Stimulated activated CD8-positive, alpha-beta memory T cell treated with anti-CD3 and anti-CD28 coated beads, Interleukin-15, amount 100 ng/mL, for 24 hours (primary cell): ENCODE measurements around the gene TRMT2A.

Experiments used
- DNase-seq: peaks from one replicate; pipeline ENCODE4 v3.0.0-alpha.2; 2020; ENCODE audit warnings: low read depth

Gene TRMT2A

DNA sequence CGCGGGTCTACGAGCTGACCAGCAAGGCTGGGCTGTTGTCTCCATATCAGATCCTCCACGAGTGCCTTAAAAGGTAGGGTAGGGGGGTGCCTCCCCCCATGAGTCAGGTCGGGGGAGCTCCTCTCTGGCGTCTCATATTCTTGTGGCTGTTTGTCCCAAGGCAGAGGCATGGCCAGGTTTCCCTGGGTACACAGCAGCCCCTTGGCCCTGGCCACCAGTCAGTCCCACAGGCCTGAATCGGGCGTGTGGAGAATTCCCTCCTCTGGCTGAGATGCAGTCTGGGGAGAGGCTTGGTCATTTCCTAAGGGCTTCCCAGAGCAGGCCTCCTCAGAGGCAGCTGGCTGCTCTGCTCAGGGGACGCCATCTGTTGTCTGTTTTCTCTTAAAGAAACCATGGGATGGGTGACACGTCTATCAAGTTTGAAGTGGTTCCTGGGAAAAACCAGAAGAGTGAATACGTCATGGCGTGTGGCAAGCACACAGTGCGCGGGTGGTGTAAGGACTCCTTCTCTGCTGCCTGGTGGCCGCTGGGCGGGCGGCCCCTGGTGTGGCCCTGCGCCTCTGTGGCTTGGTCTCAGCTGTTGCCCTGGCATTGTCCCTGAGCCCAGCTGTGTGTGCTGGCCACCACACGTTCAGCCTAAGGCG is 10.7 kb downstream of the TRMT2A start:
- DNase-seq, result no peak

GRCh38 chr22:20105456-20106204 is 11.4 kb downstream of the TRMT2A start:
- no peak for DNase-seq

GRCh38 chr22:20102203-20102780 is 14.7 kb downstream of the TRMT2A start:
- no peak for DNase-seq

DNA sequence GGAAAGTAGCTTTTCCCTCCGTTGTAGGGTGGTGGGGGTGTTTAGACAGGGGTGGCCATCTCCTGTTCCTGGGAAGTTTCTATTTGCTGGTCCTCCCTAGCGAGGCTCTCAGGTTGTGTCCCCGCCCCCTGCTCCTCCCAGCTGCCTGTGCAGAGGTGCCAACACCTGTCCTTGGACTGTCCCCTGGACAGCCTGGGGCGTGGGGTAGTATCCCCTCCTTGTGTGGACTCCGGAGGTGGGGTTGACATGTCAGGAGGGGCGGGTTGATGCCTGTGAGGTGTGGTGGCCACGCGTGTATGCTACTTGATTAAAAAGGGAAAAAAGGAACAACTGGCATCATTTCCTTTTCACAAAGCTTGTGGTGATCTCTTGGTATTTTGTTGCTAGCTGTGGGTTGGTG is 15.4 kb downstream of the TRMT2A start:
- DNase-seq, result no peak

DNA sequence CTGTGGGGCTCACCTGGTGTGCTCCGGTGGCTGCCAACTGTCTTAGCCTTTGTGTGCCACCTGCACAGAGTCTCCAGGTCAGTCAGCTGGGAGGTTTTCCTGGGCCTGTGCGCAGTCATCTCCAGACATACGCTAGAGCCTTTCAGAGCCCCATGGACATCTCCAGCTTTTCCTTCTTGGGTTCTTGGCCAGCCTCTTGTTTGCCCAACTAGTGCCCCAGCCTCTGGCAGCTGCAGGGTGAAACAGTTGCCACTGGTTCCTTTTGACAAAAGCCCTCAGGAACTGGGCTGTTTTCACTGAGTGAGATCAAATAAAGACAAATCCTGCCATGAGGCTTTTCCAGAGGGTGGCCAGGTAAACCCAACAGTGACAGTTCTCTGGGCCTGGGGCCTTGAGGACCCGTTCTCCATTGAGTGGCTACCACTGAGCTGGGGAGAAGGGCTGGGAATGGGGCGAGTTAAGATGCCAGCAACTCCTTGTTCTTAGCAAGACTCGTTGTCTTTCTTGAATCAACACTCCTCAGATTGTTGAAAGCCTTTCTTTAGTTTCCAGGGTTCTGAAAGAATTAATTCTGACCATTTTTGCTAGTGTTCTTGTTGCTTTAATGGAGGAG is 17.8 kb downstream of the TRMT2A start:
- no peak for DNase-seq

DNA sequence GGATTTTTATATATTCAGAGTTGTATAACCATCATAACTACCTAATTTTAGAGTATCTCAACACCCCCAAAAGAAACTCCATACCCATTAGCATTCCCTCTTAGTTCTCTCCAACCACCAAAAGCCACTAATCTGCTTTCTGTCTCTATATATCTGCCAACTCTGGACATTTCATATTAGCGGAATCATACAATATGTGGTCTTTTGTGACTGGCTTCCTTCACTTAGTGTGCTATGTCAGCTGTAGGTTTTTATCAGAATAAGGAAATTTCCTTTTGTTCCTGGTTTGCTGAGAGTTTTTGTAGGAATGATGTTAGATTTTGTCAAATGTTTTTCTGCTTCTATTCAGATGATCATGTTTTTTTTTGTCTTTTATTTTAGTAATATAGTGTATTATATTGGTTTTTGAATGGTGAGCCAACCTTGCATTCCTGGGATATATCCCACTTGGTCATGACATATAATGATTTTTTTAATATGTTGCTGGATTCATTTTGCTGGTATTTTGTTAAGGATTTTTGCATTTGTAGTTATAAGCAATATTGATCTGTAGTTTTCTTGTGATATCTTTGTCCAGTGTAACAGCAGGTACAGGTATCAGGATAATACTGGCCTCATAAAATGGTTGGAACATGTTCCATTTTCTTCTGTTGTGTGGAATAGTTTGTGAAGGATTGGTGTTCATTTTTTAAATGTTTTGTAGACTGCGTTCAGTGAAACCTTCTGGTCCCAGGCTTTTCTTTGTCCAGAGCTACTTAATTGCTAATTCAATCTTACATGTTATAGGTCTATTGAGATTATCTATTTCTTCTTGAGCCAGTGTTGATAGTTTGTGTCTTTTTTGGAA is 20.2 kb downstream of the TRMT2A start:
- no peak for DNase-seq

- DNase-seq, result no peak
These were observed 21.5 kb downstream of the TRMT2A start for GRCh38 chr22:20095521-20095920.

DNA sequence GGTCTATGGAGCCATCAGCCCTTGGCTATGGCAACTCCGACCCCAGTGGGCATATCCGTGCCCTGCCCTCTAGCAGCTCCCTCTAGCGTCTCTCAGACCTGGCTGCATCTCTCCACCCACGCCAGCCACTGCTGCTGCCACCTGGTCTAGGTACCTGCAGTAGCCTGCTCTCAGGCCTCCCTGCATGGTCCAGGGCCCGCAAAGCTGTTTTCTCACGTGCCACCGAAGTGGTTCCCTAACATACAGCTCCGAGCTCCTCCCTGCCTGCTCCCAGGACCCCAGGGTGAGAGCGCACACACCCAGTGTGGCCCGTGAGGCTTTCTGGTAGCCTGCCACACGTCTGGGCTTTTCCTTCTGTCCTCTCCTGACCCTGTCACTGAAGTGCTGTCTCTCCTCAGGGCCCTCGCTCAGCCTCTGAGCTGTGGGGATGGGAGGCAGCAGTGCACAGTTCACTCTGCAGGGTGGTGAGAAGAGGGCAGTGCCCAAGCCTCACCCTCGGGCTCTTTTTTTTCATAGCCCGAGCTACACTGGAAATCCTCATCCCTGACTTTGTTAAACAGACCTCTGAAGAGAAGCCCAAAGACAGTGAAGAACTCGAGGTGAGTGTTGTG is 22.7 kb downstream of the TRMT2A start:
- no peak for DNase-seq

GRCh38 chr22:20093418-20094196 is 23.4 kb downstream of the TRMT2A start:
- DNase-seq, result no peak

DNA sequence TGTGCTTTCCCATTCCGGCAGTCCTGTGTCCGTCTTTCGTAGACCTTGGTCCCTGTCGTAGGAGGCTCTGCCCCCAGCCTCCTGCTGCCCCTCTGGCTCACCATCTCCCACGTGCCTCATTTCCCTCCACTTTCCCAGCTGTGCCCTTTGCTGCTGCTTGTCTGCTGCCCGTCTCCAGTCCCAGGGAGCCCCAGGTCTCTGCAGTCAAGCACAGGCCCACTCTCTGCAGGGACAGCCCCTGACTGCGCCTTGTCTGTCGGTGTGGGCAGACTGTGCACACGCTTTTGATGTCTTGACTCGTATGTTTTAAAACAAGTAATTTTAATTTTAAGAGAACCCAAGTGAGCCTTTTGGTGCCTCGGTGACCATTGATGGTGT is 24.6 kb downstream of the TRMT2A start:
- DNase-seq, result no peak

DNA sequence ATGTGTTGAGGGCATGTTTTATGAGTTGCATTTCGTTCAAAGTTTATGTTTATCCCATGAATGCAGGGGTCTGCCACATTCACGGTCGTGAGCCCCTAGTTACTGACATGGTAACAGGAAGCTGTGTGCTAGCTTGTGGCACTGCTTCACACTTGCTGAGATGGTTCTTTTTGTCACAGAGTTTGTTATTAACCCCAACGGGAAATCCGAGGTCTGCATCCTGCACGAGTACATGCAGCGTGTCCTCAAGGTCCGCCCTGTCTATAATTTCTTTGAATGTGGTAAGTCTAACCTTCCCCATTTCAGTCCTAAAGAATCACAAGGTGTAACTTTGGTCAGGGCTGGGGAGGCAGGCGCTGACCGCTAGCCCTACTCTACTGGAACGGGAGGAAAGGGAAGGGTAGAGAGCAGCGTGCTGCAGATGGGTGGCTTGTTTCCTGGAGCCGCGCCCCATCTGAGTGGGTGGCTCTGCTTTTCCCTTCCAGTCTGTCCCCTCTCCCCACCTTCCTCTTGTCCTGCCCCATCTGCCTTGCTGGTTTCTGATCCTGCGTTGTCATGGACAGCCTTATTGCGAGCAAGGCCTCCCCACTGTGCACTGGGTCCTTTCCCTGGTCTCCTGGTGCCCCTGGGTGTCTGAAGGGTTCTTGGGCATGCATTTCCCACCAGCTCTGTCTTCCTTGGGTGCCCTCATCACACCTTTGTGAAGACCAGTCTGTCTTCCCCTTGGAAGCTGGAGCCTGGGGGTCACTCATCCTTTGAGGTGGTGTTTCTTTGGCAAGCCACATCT is 25.1 kb downstream of the TRMT2A start:
- DNase-seq, result no peak

GRCh38 chr22:20090730-20091240 is 26.2 kb downstream of the TRMT2A start:
- no peak for DNase-seq

DNA sequence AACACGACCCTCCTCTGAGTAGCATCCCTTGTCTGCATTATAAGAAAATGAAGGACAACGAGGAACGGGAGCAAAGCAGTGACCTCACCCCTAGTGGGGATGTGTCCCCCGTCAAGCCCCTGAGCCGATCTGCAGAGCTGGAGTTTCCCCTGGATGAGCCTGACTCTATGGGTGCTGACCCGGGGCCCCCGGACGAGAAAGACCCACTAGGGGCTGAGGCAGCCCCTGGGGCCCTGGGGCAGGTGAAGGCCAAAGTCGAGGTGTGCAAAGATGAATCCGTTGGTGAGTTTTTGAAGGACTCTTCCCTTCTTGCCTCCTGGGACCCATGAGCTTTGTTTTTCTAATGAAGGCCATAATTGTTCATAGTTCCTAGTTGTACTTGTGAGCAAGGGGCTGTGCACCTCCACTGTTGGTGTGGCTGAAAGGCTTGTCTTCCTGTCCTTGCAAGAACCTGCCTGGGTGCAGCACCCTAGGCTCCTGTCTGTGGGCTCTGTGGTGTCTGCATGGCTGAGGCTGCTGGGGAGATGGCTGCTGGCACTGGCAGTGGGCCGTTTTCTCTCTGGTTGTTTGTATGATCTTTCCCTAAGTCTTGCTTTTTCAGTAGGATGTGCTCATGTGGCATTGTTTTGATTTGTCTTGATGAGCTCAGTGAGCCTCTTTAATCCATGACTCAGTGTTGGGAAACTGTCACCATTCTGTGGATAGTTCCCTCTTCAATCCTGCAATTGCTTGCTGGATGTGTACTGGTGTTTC is 26.9 kb downstream of the TRMT2A start:
- DNase-seq, result no peak

GRCh38 chr22:20089226-20089976 is 27.6 kb downstream of the TRMT2A start:
- DNase-seq, result no peak

DNA sequence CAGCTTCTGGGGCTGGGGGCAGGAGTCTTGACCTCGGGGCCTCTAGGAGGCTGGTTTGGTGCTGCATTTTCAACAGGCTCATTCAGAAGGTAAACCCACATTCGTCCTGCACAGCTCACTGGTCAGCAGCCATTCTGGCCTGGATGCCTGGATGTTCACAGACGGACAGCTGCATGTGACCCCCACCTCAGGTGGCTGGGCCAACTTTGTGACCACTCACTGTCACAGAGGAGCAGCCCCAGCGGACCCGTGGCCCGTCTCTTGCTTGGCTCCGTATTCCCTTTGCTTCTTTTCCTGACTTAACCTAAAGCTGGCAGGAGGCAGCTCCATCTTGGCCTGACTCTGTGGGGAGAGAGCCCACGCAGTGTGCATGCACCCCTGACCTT is 28.8 kb downstream of the TRMT2A start:
- DNase-seq, result no peak

DNA sequence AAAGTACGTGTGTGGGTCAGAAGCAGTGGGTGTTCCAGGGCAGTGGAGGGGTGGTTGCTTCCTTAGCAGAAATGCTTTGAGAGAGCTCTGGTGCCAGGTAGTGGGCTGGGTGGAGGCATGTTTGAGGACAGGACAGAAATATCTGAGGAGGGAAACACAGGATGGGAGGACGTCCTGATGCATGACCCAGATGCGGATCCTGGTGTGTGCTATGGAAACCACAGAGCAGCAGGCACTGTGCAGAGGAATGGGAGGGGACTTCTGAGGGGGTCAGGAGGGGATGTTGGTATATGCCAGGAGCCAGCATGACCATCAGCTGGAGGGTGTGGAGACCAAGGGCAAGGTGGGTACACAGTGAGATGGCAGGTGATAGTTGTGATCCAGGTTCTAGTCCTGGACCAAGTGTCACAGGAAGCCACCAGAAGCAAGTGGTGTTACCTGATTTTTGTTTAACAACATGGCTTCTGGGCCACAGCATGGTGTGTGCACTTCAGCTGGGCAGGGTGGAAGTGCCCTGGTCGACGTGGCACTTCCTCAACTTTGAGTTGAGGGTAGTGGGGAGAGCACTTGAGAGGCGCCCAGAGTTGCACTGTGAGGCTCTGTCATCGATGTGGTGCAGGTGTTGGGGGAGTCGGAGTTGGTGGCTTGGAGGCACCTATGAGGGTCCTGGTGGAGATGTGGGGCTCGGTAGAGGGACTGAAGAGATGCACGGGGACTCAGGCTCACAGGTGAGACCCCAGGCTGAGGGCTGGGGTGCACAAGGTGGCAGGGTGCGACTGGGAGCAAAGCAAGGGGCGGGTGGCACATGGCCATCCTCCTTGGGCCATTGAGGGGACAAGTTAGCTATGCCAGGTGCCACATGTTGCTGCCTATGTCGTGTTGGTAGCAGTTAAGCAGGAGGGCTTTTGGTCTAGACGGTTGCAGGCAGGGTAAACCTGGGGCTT is 29.4 kb downstream of the TRMT2A start:
- DNase-seq, result no peak

GRCh38 chr22:20086763-20087162 is 30.3 kb downstream of the TRMT2A start:
- no peak for DNase-seq
